ENCODE data around the gene NSMCE1.
A peak's percentile ranks its signal among the peaks of the same experiment; 100 is the strongest.

NSMCE1 gene

GRCh38 chr16:27246439-27246838 is 22.1 kb downstream of the NSMCE1 start:
- TF ChIP-seq SNAI2 (CRISPR knock-in tag; IDR thresholded peaks at IDR 0.05): no peak
- no peak for TF ChIP-seq PATZ1 (CRISPR knock-in tag; IDR thresholded peaks at IDR 0.05; ENCODE audit: borderline replicate concordance)
- TF ChIP-seq CREB5 (CRISPR knock-in tag; IDR thresholded peaks at IDR 0.05; ENCODE audit: low read depth): no peak
- TF ChIP-seq PPARA (CRISPR knock-in tag; IDR thresholded peaks at IDR 0.05; ENCODE audit: borderline replicate concordance): no peak
- no peak for ATAC-seq

- TF ChIP-seq PATZ1 (CRISPR knock-in tag; IDR thresholded peaks at IDR 0.05; ENCODE audit: borderline replicate concordance): no peak
- TF ChIP-seq POU6F1 (CRISPR knock-in tag; IDR thresholded peaks at IDR 0.05; ENCODE audit: borderline replicate concordance, low read depth): 0 out of 2 replicates have a peak, but pooled peaks have one; percentile 50
- TF ChIP-seq ISL1 (CRISPR knock-in tag; IDR thresholded peaks at IDR 0.05): peak; percentile 59; the same call in 1 of the 2 replicates
- peak; percentile 12; the same call in 1 of the 2 replicates for TF ChIP-seq ZC3H10 (CRISPR knock-in tag; IDR thresholded peaks at IDR 0.05)
- peak; percentile 76 for ATAC-seq
Measured at GRCh38 chr16:27245276-27246172, 23.0 kb downstream of the NSMCE1 start.

GRCh38 chr16:27244363-27244755 is 24.2 kb downstream of the NSMCE1 start:
- ATAC-seq: no peak
- TF ChIP-seq CREB5 (CRISPR knock-in tag; IDR thresholded peaks at IDR 0.05; ENCODE audit: low read depth) (no peak), BACH2 (CRISPR knock-in tag; IDR thresholded peaks at IDR 0.05; ENCODE audit: borderline replicate concordance) (no peak), ESRRG (CRISPR knock-in tag; IDR thresholded peaks at IDR 0.05) (no peak), ZNF8 (CRISPR knock-in tag; IDR thresholded peaks at IDR 0.05) (no peak), TOX (CRISPR knock-in tag; IDR thresholded peaks at IDR 0.05; ENCODE audit: borderline replicate concordance) (no peak), POU6F1 (CRISPR knock-in tag; IDR thresholded peaks at IDR 0.05; ENCODE audit: borderline replicate concordance, low read depth) (no peak), TSHZ2 (CRISPR knock-in tag; IDR thresholded peaks at IDR 0.05) (no peak), ARNTL (CRISPR knock-in tag; IDR thresholded peaks at IDR 0.05; ENCODE audit: borderline replicate concordance, low read depth) (no peak), CSRNP3 (CRISPR knock-in tag; IDR thresholded peaks at IDR 0.05) (no peak), TCF4 (CRISPR knock-in tag; IDR thresholded peaks at IDR 0.05; ENCODE audit: borderline replicate concordance) (no peak), CSDC2 (CRISPR knock-in tag; IDR thresholded peaks at IDR 0.05) (no peak), ISL1 (CRISPR knock-in tag; IDR thresholded peaks at IDR 0.05) (no peak), ZFP30 (CRISPR knock-in tag; IDR thresholded peaks at IDR 0.05) (no peak), RARB (CRISPR knock-in tag; IDR thresholded peaks at IDR 0.05) (no peak), ZC3H10 (CRISPR knock-in tag; IDR thresholded peaks at IDR 0.05) (no peak), ZNF565 (CRISPR knock-in tag; conservative IDR thresholded peaks at IDR 0.05; ENCODE audit: low read depth) (no peak), PPARA (CRISPR knock-in tag; IDR thresholded peaks at IDR 0.05; ENCODE audit: borderline replicate concordance) (no peak), OSR1 (CRISPR knock-in tag; IDR thresholded peaks at IDR 0.05) (no peak)

All from SK-N-SH treated with all-trans-retinoic acid at 6 μM for 48 hours (cell line).